HepG2 (cell line): ENCODE measurements around the gene CAPS. TPM values are rescaled to one million over a fixed set of nuclear protein-coding genes. Genes with fewer than 3 reads are reported as not detected.

Experiments used
- KDM4B ChIP-seq: sonication (generic); formaldehyde crosslinking; IDR thresholded peaks from 2 replicates; pipeline ENCODE4 v1.4.0; 2020; ENCODE audit warnings: missing genetic modification reagents
- MAZ ChIP-seq, 2 experiments: sonication (generic) in 1 of 2; formaldehyde crosslinking in 1 of 2; IDR thresholded peaks; 2 replicates each; pipeline versions ENCODE4 v1.5.0 to v1.6.1; 2012 to 2020; ENCODE audit warnings: low read depth in 2 of 2, mild to moderate bottlenecking in 2 of 2, borderline replicate concordance in 1 of 2, improper control_type of control experiment in 1 of 2, low read length in 1 of 2, missing genetic modification reagents in 1 of 2, moderate library complexity in 1 of 2
- NCOA1 ChIP-seq: sonication (generic); formaldehyde crosslinking; IDR thresholded peaks from 2 replicates; pipeline ENCODE4 v1.9.0; 2021; ENCODE audit warnings: missing genetic modification reagents
- NFIC ChIP-seq: IDR thresholded peaks from 2 replicates; pipeline ENCODE4 v1.6.1; 2012; ENCODE audit warnings: mild to moderate bottlenecking, low read length, inconsistent platforms
- NR2C2 ChIP-seq: sonication (generic); formaldehyde crosslinking; IDR thresholded peaks from 2 replicates; pipeline ENCODE4 v1.4.0; 2020; ENCODE audit warnings: missing genetic modification reagents, mild to moderate bottlenecking, moderate library complexity, borderline replicate concordance
- SMARCC2 ChIP-seq: fragments of 450-650 bp; IDR thresholded peaks from 2 replicates; pipeline ENCODE4 v1.6.1; 2017; ENCODE audit warnings: antibody characterized with exemption, mild to moderate bottlenecking
- ZBTB3 ChIP-seq: sonication (generic); formaldehyde crosslinking; IDR thresholded peaks from 2 replicates; pipeline ENCODE4 v1.4.0; 2020; ENCODE audit warnings: low read depth, mild to moderate bottlenecking, moderate library complexity, missing genetic modification reagents, borderline replicate concordance
- ZFP36L2 ChIP-seq: sonication (generic); formaldehyde crosslinking; IDR thresholded peaks from 2 replicates; pipeline ENCODE4 v1.4.0; 2020; ENCODE audit warnings: missing genetic modification reagents
- ZFP82 ChIP-seq: sonication (generic); formaldehyde crosslinking; IDR thresholded peaks from 2 replicates; pipeline ENCODE4 v1.5.1; 2020; ENCODE audit warnings: mild to moderate bottlenecking, missing genetic modification reagents, borderline replicate concordance
- ZKSCAN8 ChIP-seq: IDR thresholded peaks from 2 replicates; pipeline ENCODE4 v1.6.1; 2016; ENCODE audit warnings: borderline replicate concordance, missing genetic modification reagents, missing compliant biosample characterization
- ZNF530 ChIP-seq: sonication (generic); formaldehyde crosslinking; IDR thresholded peaks from 2 replicates; pipeline ENCODE4 v1.5.0; 2020; ENCODE audit warnings: low read depth, mild to moderate bottlenecking, missing genetic modification reagents
- ZNF652 ChIP-seq: IDR thresholded peaks from 2 replicates; pipeline ENCODE4 v1.6.1; 2016; ENCODE audit warnings: low read depth, borderline replicate concordance
- ZNF776 ChIP-seq: sonication (generic); formaldehyde crosslinking; IDR thresholded peaks from 2 replicates; pipeline ENCODE4 v1.4.0; 2020; ENCODE audit warnings: mild to moderate bottlenecking, missing genetic modification reagents
- ZSCAN31 ChIP-seq: sonication (generic); formaldehyde crosslinking; IDR thresholded peaks from 2 replicates; pipeline ENCODE4 v1.5.0; 2020; ENCODE audit warnings: low read depth, mild to moderate bottlenecking, missing genetic modification reagents
- ZSCAN5A ChIP-seq: sonication (generic); formaldehyde crosslinking; IDR thresholded peaks from 2 replicates; pipeline ENCODE4 v1.8.0; 2022; ENCODE audit warnings: mild to moderate bottlenecking, missing genetic modification reagents, borderline replicate concordance
- polyA plus RNA-seq, 8 experiments: library from polyadenylated mRNA; depleted of rRNA in 3 of 8; stranded (reverse) in 7 of 8; unstranded in 1 of 8; fragments of >200 nt; fragmentation: Illumina TruSeq in 4 of 8; extraction: Trizol in 4 of 8; gene quantifications; 2 replicates each; pipeline versions ENCODE4 v1.2.1 to v1.2.3, GENCODE V29; 2011 to 2016; ENCODE audit warnings: low read depth in 4 of 8, missing spikeins in 1 of 8, mixed read lengths in 1 of 8; ENCODE audit not compliant: insufficient read depth in 1 of 8
- total RNA-seq, 5 experiments: library from RNA; depleted of rRNA; stranded (reverse); fragments of >200 nt; fragmentation: Illumina TruSeq; extraction: Trizol; gene quantifications; 2 replicates each; pipeline ENCODE4 v1.2.3, GENCODE V29; 2016; ENCODE audit warnings: low read depth in 1 of 5
- TF ChIP-seq, protein P1 (sequence below): IDR thresholded peaks from 2 replicates; pipeline ENCODE4 v1.6.1; 2012; ENCODE audit warnings: low read length, improper control_type of control experiment
- TF ChIP-seq, protein P2 (sequence below): sonication (generic); formaldehyde crosslinking; IDR thresholded peaks from 2 replicates; pipeline ENCODE4 v1.9.0; 2021; ENCODE audit warnings: mild to moderate bottlenecking, missing genetic modification reagents

Gene CAPS
- total and polyA plus RNA-seq, 2 of the 13 experiments (the other 11 are each of a cell fraction or from before 2014, with no cell fraction given), result 3.1 TPM

DNA sequence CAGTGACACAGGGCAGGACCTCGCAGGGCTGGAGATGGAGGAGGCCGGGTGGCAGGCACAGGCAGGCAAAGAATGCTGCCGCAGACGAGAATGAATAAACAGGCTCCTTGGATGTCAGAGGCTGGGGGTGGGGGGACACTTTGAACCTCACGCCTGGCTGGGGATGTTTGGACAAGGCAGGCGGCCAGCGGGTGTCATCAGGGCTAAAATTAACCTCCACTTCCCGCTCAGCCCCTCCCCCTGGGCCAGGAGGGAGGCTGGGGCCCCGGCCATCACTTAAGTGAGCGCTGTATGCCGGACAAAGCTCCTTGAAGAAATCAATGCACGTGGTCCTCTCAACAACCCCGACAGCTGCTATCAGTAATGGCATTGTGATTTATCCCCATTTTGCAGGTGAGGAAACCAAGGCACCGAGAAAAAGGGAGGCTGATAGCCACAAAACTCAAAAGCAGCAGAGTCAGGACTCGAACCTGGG, 33.4 kb upstream of the CAPS start (continued):
- TF ChIP-seq, protein P1, sequence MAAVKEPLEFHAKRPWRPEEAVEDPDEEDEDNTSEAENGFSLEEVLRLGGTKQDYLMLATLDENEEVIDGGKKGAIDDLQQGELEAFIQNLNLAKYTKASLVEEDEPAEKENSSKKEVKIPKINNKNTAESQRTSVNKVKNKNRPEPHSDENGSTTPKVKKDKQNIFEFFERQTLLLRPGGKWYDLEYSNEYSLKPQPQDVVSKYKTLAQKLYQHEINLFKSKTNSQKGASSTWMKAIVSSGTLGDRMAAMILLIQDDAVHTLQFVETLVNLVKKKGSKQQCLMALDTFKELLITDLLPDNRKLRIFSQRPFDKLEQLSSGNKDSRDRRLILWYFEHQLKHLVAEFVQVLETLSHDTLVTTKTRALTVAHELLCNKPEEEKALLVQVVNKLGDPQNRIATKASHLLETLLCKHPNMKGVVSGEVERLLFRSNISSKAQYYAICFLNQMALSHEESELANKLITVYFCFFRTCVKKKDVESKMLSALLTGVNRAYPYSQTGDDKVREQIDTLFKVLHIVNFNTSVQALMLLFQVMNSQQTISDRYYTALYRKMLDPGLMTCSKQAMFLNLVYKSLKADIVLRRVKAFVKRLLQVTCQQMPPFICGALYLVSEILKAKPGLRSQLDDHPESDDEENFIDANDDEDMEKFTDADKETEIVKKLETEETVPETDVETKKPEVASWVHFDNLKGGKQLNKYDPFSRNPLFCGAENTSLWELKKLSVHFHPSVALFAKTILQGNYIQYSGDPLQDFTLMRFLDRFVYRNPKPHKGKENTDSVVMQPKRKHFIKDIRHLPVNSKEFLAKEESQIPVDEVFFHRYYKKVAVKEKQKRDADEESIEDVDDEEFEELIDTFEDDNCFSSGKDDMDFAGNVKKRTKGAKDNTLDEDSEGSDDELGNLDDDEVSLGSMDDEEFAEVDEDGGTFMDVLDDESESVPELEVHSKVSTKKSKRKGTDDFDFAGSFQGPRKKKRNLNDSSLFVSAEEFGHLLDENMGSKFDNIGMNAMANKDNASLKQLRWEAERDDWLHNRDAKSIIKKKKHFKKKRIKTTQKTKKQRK, result no peak
- peak; percentile 40; the same call in 1 of the 2 replicates for TF ChIP-seq ZNF652
- TF ChIP-seq KDM4B, result no peak
- 0 out of 2 replicates have a peak, but pooled peaks have one; percentile 13 for TF ChIP-seq NFIC
- TF ChIP-seq ZFP82 (CRISPR knock-in tag), result 0 out of 2 replicates have a peak, but pooled peaks have one; percentile 57
- no peak for TF ChIP-seq ZFP36L2 (CRISPR knock-in tag)
- TF ChIP-seq NCOA1 (CRISPR knock-in tag), result peak; percentile 88; the same call in 1 of the 2 replicates
- no peak for TF ChIP-seq ZSCAN5A (CRISPR knock-in tag)
- TF ChIP-seq, protein P2, sequence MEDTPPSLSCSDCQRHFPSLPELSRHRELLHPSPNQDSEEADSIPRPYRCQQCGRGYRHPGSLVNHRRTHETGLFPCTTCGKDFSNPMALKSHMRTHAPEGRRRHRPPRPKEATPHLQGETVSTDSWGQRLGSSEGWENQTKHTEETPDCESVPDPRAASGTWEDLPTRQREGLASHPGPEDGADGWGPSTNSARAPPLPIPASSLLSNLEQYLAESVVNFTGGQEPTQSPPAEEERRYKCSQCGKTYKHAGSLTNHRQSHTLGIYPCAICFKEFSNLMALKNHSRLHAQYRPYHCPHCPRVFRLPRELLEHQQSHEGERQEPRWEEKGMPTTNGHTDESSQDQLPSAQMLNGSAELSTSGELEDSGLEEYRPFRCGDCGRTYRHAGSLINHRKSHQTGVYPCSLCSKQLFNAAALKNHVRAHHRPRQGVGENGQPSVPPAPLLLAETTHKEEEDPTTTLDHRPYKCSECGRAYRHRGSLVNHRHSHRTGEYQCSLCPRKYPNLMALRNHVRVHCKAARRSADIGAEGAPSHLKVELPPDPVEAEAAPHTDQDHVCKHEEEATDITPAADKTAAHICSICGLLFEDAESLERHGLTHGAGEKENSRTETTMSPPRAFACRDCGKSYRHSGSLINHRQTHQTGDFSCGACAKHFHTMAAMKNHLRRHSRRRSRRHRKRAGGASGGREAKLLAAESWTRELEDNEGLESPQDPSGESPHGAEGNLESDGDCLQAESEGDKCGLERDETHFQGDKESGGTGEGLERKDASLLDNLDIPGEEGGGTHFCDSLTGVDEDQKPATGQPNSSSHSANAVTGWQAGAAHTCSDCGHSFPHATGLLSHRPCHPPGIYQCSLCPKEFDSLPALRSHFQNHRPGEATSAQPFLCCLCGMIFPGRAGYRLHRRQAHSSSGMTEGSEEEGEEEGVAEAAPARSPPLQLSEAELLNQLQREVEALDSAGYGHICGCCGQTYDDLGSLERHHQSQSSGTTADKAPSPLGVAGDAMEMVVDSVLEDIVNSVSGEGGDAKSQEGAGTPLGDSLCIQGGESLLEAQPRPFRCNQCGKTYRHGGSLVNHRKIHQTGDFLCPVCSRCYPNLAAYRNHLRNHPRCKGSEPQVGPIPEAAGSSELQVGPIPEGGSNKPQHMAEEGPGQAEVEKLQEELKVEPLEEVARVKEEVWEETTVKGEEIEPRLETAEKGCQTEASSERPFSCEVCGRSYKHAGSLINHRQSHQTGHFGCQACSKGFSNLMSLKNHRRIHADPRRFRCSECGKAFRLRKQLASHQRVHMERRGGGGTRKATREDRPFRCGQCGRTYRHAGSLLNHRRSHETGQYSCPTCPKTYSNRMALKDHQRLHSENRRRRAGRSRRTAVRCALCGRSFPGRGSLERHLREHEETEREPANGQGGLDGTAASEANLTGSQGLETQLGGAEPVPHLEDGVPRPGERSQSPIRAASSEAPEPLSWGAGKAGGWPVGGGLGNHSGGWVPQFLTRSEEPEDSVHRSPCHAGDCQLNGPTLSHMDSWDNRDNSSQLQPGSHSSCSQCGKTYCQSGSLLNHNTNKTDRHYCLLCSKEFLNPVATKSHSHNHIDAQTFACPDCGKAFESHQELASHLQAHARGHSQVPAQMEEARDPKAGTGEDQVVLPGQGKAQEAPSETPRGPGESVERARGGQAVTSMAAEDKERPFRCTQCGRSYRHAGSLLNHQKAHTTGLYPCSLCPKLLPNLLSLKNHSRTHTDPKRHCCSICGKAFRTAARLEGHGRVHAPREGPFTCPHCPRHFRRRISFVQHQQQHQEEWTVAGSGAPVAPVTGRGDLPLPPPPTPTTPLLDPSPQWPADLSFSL (CRISPR knock-in tag), result no peak; the same call in 1 of the 2 replicates
- peak; percentile 78; the same call in 1 of the 2 replicates for TF ChIP-seq ZKSCAN8
- TF ChIP-seq ZNF530 (CRISPR knock-in tag), result no peak
- TF ChIP-seq MAZ (IDR thresholded peaks at IDR 0.05; ENCODE audit: borderline replicate concordance, low read depth, low read length), result peak; percentile 60; the same call in 1 of the 2 replicates
- TF ChIP-seq MAZ (CRISPR knock-in tag; IDR thresholded peaks at IDR 0.05; ENCODE audit: low read depth), result no peak; the same call in 1 of the 2 replicates
- no peak for TF ChIP-seq ZNF776 (CRISPR knock-in tag)
- TF ChIP-seq ZBTB3, result no peak
- no peak for TF ChIP-seq SMARCC2
- TF ChIP-seq NR2C2, result no peak
- no peak for TF ChIP-seq ZSCAN31 (CRISPR knock-in tag)
